Activated naive CD4-positive, alpha-beta T cell treated with anti-CD3 and anti-CD28 coated beads, Interleukin-2, amount 10 ng/mL, durations not matched to agents 7 days and 5 days (primary cell): Measurements from ENCODE around the gene HDAC9.

Experiments used
- CTCF ChIA-PET: fragments of 350-600 bp; sonication (Branson Sonifier 250); formaldehyde crosslinking; loops from one replicate; lab custom pipeline; 2021; ENCODE audit warnings: antibody characterized with exemption; lab: Charles Lee
- DNase-seq: peaks from one replicate; pipeline ENCODE4 v3.0.0-alpha.2; 2020
- H3K27ac Mint-ChIP-seq: one replicate; pipeline ENCODE4 v1.8.0; 2021; ENCODE audit warnings: mild to moderate bottlenecking, moderate library complexity, mixed read lengths
- H3K27me3 Mint-ChIP-seq: one replicate; pipeline ENCODE4 v1.8.0; 2021; ENCODE audit warnings: mild to moderate bottlenecking, mixed read lengths
- H3K36me3 Mint-ChIP-seq: one replicate; pipeline ENCODE4 v1.8.0; 2021; ENCODE audit warnings: mixed read lengths
- H3K4me1 Mint-ChIP-seq: one replicate; pipeline ENCODE4 v1.8.0; 2021; ENCODE audit warnings: mixed read lengths
- H3K4me3 Mint-ChIP-seq: one replicate; pipeline ENCODE4 v1.8.0; 2021; ENCODE audit warnings: mild to moderate bottlenecking, moderate library complexity, mixed read lengths
- H3K9me3 Mint-ChIP-seq: one replicate; pipeline ENCODE4 v1.8.0; 2021; ENCODE audit warnings: mixed read lengths

HDAC9 gene

GRCh38 chr7:18473119-18473518 is 22.4 kb upstream of the HDAC9 start:
- H3K27me3 Mint-ChIP-seq: no peaks in the 10 kb centered on the region
- no peak overlapping the region for H3K4me3 Mint-ChIP-seq
- DNase-seq: no peak
- no peaks in the 10 kb centered on the region for H3K4me1 Mint-ChIP-seq
- no peaks in the 10 kb centered on the region for H3K9me3 Mint-ChIP-seq
- CTCF ChIA-PET: no interaction called here
- H3K36me3 Mint-ChIP-seq: no peaks in the 10 kb centered on the region
- no peak overlapping the region for H3K27ac Mint-ChIP-seq

- no peaks in the 10 kb centered on the region for H3K36me3 Mint-ChIP-seq
- H3K27me3 Mint-ChIP-seq: no peaks in the 10 kb centered on the region
- H3K4me1 Mint-ChIP-seq: no peaks in the 10 kb centered on the region
- H3K27ac Mint-ChIP-seq: no peak overlapping the region
- no peak overlapping the region for H3K4me3 Mint-ChIP-seq
- no peak for DNase-seq
- no peaks in the 10 kb centered on the region for H3K9me3 Mint-ChIP-seq
- CTCF ChIA-PET: no interaction called here
Measured at GRCh38 chr7:18474944-18475343, 20.6 kb upstream of the HDAC9 start.

DNA sequence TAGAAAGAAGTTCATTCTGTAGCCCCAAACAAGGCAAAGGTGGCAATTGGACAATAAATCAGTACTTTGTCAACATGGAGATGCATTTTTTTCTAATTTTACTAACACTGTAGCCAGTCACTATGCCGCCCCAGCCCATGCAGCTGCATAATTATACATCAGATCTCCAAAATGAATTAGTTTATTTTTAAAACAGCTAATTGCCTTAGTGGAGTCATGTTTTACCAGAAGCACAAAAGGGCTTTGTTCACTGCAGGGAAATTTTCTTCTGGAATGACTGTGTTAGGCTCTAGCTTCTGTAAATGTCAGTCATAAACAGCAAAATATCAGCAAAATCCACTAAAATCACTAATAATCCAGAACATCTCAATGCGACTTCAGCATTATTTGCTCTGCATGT is 20.1 kb upstream of the HDAC9 start:
- CTCF ChIA-PET: no interaction called here
- no peaks in the 10 kb centered on the region for H3K9me3 Mint-ChIP-seq

GRCh38 chr7:18481776-18482175 is 13.8 kb upstream of the HDAC9 start:
- Mint-ChIP-seq H3K4me1 (no peaks in the 10 kb centered on the region), H3K27me3 (no peaks in the 10 kb centered on the region), H3K9me3 (no peaks in the 10 kb centered on the region), H3K27ac (no peak overlapping the region), H3K36me3 (no peaks in the 10 kb centered on the region), H3K4me3 (no peak overlapping the region)
- DNase-seq: no peak
- CTCF ChIA-PET: no interaction called here

More for the DNA sequence above, 20.1 kb upstream of the HDAC9 start:
- no peaks in the 10 kb centered on the region for H3K36me3 Mint-ChIP-seq
- no peak for DNase-seq
- H3K27ac Mint-ChIP-seq: no peak overlapping the region
- H3K4me1 Mint-ChIP-seq: no peaks in the 10 kb centered on the region
- no peaks in the 10 kb centered on the region for H3K27me3 Mint-ChIP-seq
- H3K4me3 Mint-ChIP-seq: no peak overlapping the region

DNA sequence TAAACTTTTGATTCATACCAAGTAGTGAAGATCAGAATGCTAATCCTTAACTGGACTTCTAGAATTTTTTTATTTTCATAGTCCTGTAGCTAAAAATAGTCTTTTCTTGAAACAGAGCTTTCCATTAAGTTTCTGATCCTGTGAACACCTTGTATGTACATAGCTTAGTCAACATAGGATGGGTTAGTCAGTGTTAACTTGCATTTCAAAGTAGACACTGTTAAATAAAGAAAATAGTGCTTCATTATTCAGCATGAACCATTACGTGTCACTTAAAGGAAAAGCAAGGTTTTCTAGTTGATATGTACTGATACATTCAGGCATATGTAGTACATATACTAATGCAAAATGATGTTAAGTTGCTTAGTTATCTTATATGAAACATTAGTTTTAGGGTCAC is 7.5 kb upstream of the HDAC9 start:
- no peak for DNase-seq

GRCh38 chr7:18489624-18490023 is 5.9 kb upstream of the HDAC9 start:
- H3K27ac Mint-ChIP-seq: no peak overlapping the region
- no peaks in the 10 kb centered on the region for H3K9me3 Mint-ChIP-seq
- CTCF ChIA-PET: no interaction called here
- no peak for DNase-seq
- no peaks in the 10 kb centered on the region for H3K27me3 Mint-ChIP-seq
- H3K36me3 Mint-ChIP-seq: no peaks in the 10 kb centered on the region
- H3K4me1 Mint-ChIP-seq: no peaks in the 10 kb centered on the region
- H3K4me3 Mint-ChIP-seq: no peak overlapping the region

More for the DNA sequence above, 7.5 kb upstream of the HDAC9 start:
- H3K36me3 Mint-ChIP-seq: no peaks in the 10 kb centered on the region
- CTCF ChIA-PET: no interaction called here
- H3K9me3 Mint-ChIP-seq: no peaks in the 10 kb centered on the region
- H3K27me3 Mint-ChIP-seq: no peaks in the 10 kb centered on the region
- no peak overlapping the region for H3K4me3 Mint-ChIP-seq
- no peaks in the 10 kb centered on the region for H3K4me1 Mint-ChIP-seq
- no peak overlapping the region for H3K27ac Mint-ChIP-seq

GRCh38 chr7:18491871-18492270 is 3.7 kb upstream of the HDAC9 start:
- H3K27ac Mint-ChIP-seq: no peak overlapping the region
- CTCF ChIA-PET: no interaction called here
- no peak for DNase-seq
- H3K4me1 Mint-ChIP-seq: peaks cover 2% of the 10 kb centered on the region
- H3K9me3 Mint-ChIP-seq: no peaks in the 10 kb centered on the region
- H3K27me3 Mint-ChIP-seq: peaks cover 4% of the 10 kb centered on the region
- H3K36me3 Mint-ChIP-seq: no peaks in the 10 kb centered on the region
- no peak overlapping the region for H3K4me3 Mint-ChIP-seq

- H3K4me3 Mint-ChIP-seq: no peak overlapping the region
- H3K27me3 Mint-ChIP-seq: peaks cover 4% of the 10 kb centered on the region
- H3K4me1 Mint-ChIP-seq: peaks cover 2% of the 10 kb centered on the region
- H3K27ac Mint-ChIP-seq: no peak overlapping the region
- DNase-seq: no peak
- CTCF ChIA-PET: no interaction called here
- no peaks in the 10 kb centered on the region for H3K36me3 Mint-ChIP-seq
- no peaks in the 10 kb centered on the region for H3K9me3 Mint-ChIP-seq
Measured at GRCh38 chr7:18494406-18494805, 1.1 kb upstream of the HDAC9 start.

DNA sequence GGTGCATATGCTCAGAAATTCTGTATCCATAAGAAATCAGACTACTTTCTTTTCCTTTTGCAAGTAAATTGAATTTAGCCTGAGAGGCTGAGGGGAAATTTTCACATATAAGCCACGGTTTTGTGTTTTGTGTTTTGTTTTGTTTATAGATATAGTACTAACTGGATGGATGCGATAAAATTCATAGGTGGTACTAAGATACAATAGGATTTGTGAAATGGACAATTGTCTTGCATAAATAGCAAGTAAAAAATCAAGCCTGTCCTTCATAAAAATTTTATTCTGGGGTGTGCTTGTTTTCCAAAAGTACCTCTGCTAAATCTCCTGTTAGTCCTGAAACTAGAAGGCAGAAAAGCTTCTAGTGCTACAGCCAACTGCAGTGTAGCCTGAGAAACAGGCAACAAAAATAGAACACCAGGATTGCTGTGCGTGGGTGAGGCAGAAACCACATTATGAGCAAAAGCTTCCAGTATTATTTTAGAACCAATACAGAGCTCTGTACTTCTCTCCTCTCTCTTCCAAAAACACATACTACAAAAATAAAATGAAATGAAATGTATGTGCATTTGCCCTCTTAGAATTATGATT is 634 bp upstream of the HDAC9 start:
- CTCF ChIA-PET: no interaction called here
- no peak overlapping the region for H3K4me3 Mint-ChIP-seq
- peaks cover 4% of the 10 kb centered on the region for H3K27me3 Mint-ChIP-seq
- peaks cover 2% of the 10 kb centered on the region for H3K4me1 Mint-ChIP-seq
- H3K27ac Mint-ChIP-seq: no peak overlapping the region
- H3K36me3 Mint-ChIP-seq: no peaks in the 10 kb centered on the region
- H3K9me3 Mint-ChIP-seq: no peaks in the 10 kb centered on the region
- no peak for DNase-seq

DNA sequence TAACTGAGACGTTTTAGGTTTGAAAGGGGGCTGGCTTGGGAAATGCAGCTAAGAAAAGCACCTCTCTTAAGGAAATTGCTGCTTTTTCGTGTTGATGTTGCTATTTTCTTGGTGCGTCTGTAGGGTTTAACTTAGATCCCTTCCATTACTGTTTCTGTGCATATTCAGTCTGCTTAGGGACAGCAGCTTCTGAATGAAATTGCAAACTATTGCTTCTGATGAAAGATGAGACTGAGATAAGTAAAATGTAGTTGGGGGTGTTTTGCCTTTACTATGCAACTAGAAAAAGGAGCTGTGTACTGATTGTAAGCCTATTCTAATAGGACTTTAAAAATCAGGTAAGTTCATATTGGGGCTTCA is 772 bp downstream of the HDAC9 start:
- DNase-seq: no peak
- H3K9me3 Mint-ChIP-seq: no peaks in the 10 kb centered on the region
- peaks cover 2% of the 10 kb centered on the region for H3K4me1 Mint-ChIP-seq
- H3K27ac Mint-ChIP-seq: no peak overlapping the region
- H3K36me3 Mint-ChIP-seq: no peaks in the 10 kb centered on the region
- H3K4me3 Mint-ChIP-seq: no peak overlapping the region
- peaks cover 4% of the 10 kb centered on the region for H3K27me3 Mint-ChIP-seq
- CTCF ChIA-PET: no interaction called here

GRCh38 chr7:18497082-18497481 is 1.5 kb downstream of the HDAC9 start:
- H3K27ac Mint-ChIP-seq: no peak overlapping the region
- no peaks in the 10 kb centered on the region for H3K9me3 Mint-ChIP-seq
- H3K4me1 Mint-ChIP-seq: peaks cover 2% of the 10 kb centered on the region
- H3K27me3 Mint-ChIP-seq: peaks cover 4% of the 10 kb centered on the region
- H3K4me3 Mint-ChIP-seq: no peak overlapping the region
- DNase-seq: no peak
- CTCF ChIA-PET: no interaction called here
- no peaks in the 10 kb centered on the region for H3K36me3 Mint-ChIP-seq

GRCh38 chr7:18497800-18498199 is 2.3 kb downstream of the HDAC9 start:
- Mint-ChIP-seq H3K9me3 (no peaks in the 10 kb centered on the region), H3K27ac (no peak overlapping the region), H3K4me3 (no peak overlapping the region), H3K27me3 (peaks cover 4% of the 10 kb centered on the region), H3K36me3 (no peaks in the 10 kb centered on the region), H3K4me1 (peaks cover 2% of the 10 kb centered on the region)
- DNase-seq: no peak
- CTCF ChIA-PET: no interaction called here

DNA sequence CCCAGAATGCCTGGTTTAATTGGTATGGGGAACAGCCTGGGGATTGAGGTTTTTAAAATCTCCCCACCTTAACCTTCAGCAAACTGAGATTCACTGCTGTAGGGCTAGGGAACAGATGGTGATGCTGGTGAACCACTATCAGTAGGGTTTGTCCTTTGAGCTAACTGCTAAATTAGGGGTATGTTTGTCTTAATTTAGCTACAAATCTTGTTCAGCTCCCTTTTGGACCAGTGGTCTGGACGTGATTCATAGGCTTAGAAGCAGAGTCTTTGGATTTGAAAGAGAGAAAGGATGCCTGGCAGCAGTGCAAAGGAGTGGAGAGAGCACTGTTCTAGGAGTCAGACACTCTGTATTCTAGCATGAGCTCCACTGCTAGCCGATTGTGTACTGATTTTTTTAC is 2.8 kb downstream of the HDAC9 start:
- Mint-ChIP-seq H3K4me1 (peaks cover 2% of the 10 kb centered on the region), H3K4me3 (no peak overlapping the region), H3K27ac (no peak overlapping the region), H3K27me3 (peaks cover 4% of the 10 kb centered on the region), H3K36me3 (no peaks in the 10 kb centered on the region), H3K9me3 (no peaks in the 10 kb centered on the region)
- DNase-seq: no peak
- CTCF ChIA-PET: no interaction called here

DNA sequence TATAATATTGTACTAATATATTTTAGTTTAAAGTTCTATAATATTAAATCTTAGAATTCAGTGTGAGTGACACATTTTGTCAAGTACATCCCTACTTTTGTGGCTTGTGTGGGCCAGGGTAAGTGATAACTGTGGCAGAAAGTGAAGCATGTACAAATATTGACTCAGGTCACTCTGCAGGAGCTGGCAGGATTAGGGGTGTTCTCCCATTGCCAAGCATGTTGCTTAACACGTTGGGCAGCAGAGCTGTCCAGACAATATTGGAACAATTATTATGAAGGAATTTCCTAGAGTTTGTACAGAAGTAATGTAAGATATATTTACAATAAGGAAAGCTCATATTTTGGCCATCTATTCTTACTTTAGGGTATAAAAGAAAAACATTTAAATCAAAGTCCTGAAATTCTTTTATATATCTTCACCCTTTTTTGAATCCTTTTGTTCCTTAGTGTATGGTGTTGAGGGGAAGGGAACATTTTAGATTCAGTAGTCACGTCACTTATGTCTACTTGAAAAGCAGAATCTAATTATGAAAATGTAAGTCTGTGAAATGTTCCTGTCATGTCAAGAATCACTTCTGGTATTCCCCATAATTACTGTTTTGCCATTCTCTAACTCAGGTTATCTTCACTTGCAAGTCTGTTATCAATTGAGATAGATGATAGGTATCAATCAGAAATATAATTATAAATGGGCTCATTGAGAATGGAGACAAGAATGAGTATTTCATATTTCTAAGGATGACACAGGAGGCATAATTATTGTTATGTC is 4.0 kb downstream of the HDAC9 start:
- CTCF ChIA-PET: no interaction called here
- H3K36me3 Mint-ChIP-seq: no peaks in the 10 kb centered on the region
- H3K9me3 Mint-ChIP-seq: no peaks in the 10 kb centered on the region
- H3K4me3 Mint-ChIP-seq: no peak overlapping the region
- DNase-seq: no peak
- H3K27ac Mint-ChIP-seq: no peak overlapping the region
- H3K4me1 Mint-ChIP-seq: peaks cover 2% of the 10 kb centered on the region
- H3K27me3 Mint-ChIP-seq: peaks cover 4% of the 10 kb centered on the region

DNA sequence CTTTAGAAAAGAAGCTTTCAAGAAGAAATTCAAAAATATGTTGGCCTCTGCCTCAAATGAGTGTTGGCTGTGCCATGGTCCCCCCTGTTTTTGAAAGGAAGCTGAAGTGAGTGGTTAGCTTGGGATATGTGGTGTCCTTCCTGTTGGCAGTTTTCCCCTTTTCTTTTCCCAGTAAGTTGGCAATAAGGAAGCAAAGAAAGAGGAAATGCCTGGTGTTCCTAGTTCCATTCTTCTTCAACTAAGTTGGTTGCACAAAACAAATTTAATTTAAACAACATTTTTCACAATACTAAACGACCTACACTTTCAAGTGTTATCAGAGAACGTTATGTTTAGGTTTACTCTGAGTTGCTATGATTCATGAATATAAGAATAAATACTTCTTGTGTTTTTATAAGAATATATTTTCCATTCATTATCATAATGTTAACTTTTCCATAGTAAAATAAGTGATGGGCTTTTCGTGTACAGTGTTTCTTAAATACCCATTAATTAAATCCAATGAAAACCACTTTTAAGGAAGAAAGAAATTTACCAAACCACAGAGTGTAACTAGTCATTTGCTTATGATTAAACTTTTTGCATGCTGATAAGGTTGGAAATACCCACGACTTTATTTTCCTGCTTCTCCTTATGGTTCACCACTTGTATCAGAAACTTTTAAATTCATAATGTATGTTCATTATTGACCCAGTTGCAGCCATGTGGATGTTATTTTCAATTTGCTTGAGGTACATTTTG is 7.7 kb downstream of the HDAC9 start:
- no peak for DNase-seq
- no peak overlapping the region for H3K27ac Mint-ChIP-seq
- no peaks in the 10 kb centered on the region for H3K27me3 Mint-ChIP-seq
- CTCF ChIA-PET: interaction anchor here (0.8 kb wide), 1 partner anchor 102 kb away, joined by 3 read pairs; no protein-coding TSS in a partner anchor
- no peaks in the 10 kb centered on the region for H3K4me1 Mint-ChIP-seq
- H3K9me3 Mint-ChIP-seq: no peaks in the 10 kb centered on the region
- H3K36me3 Mint-ChIP-seq: no peaks in the 10 kb centered on the region
- no peak overlapping the region for H3K4me3 Mint-ChIP-seq
